ENCODE data around the gene C1GALT1. TPM values are rescaled to one million over a fixed set of nuclear protein-coding genes. Genes with fewer than 3 reads are reported as not detected.

The C1GALT1 gene
- total RNA-seq, 1 donor from 2014 or later = 29.0 TPM

DNA sequence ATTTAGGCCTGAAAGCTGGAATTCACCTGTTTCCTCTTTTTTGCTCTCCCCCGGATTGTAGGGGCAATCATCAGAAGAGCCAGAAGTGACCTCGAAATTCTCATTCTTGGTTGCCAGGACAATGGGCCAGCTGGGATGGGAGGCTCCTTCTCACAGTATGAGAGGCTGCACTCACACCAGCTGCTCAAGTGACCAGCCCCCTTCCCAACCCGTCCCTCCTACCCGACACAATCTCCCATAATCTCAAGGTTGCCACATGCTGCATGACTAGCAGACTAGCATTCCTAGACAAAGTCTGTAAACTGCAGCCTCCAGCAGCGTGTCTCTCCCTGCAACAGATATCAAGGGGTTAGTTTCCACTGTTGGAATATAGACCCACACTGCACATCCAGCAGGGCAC is 110.3 kb downstream of the C1GALT1 start:
- intact Hi-C loops (cut with DNase I) = no loop called here
- TF ChIP-seq, protein P1, sequence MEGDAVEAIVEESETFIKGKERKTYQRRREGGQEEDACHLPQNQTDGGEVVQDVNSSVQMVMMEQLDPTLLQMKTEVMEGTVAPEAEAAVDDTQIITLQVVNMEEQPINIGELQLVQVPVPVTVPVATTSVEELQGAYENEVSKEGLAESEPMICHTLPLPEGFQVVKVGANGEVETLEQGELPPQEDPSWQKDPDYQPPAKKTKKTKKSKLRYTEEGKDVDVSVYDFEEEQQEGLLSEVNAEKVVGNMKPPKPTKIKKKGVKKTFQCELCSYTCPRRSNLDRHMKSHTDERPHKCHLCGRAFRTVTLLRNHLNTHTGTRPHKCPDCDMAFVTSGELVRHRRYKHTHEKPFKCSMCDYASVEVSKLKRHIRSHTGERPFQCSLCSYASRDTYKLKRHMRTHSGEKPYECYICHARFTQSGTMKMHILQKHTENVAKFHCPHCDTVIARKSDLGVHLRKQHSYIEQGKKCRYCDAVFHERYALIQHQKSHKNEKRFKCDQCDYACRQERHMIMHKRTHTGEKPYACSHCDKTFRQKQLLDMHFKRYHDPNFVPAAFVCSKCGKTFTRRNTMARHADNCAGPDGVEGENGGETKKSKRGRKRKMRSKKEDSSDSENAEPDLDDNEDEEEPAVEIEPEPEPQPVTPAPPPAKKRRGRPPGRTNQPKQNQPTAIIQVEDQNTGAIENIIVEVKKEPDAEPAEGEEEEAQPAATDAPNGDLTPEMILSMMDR (IDR thresholded peaks at IDR 0.05) = no peak
- TF ChIP-seq POLR2A (IDR thresholded peaks at IDR 0.05) = no peak
- TF ChIP-seq POLR2AphosphoS5 (IDR thresholded peaks at IDR 0.05; ENCODE audit: insufficient read depth in 1 of 2, low read depth in 1 of 2) = no peak
- H3K9me3 ChIP-seq = no peaks in the 10 kb centered on the region
- no peaks in the 10 kb centered on the region for H3K36me3 ChIP-seq
- no peak for DNase-seq (ENCODE audit: extremely low spot score in 2 of 2)
- H3K4me3 ChIP-seq = no peak overlapping the region
- no peaks in the 10 kb centered on the region for H3K4me1 ChIP-seq
- H3K27ac ChIP-seq = no peak overlapping the region
- H3K27me3 ChIP-seq = no peaks in the 10 kb centered on the region

- intact Hi-C loops (cut with DNase I) = no loop called here
- no peak for DNase-seq (ENCODE audit: extremely low spot score in 2 of 2)
- Histone ChIP-seq H3K4me1 (no peaks in the 10 kb centered on the region), H3K4me3 (no peak overlapping the region), H3K27ac (no peak overlapping the region), H3K27me3 (no peaks in the 10 kb centered on the region), H3K36me3 (no peaks in the 10 kb centered on the region), H3K9me3 (no peaks in the 10 kb centered on the region)
- TF ChIP-seq POLR2AphosphoS5 (IDR thresholded peaks at IDR 0.05; ENCODE audit: insufficient read depth in 1 of 2, low read depth in 1 of 2) (no peak), POLR2A (IDR thresholded peaks at IDR 0.05) (no peak)
- TF ChIP-seq, protein P1 (IDR thresholded peaks at IDR 0.05) = no peak
Measured at GRCh38 chr7:7293092-7293491, 110.7 kb downstream of the C1GALT1 start.

GRCh38 chr7:7294911-7295310 is 112.6 kb downstream of the C1GALT1 start:
- Histone ChIP-seq H3K9me3 (no peaks in the 10 kb centered on the region), H3K36me3 (no peaks in the 10 kb centered on the region), H3K27me3 (no peaks in the 10 kb centered on the region), H3K4me1 (no peaks in the 10 kb centered on the region), H3K4me3 (no peak overlapping the region), H3K27ac (no peak overlapping the region)
- no peak for DNase-seq (ENCODE audit: extremely low spot score in 2 of 2)
- TF ChIP-seq, protein P1 (IDR thresholded peaks at IDR 0.05) = no peak
- no peak for TF ChIP-seq POLR2A (IDR thresholded peaks at IDR 0.05)
- TF ChIP-seq POLR2AphosphoS5 (IDR thresholded peaks at IDR 0.05; ENCODE audit: insufficient read depth in 1 of 2, low read depth in 1 of 2) = no peak
- intact Hi-C loops (cut with DNase I) = no loop called here

All from vagina (tissue), 2 donors.